AG09319 (cell line): ENCODE data around the gene SASH3.

Experiments used
- DNase-seq: peaks from one replicate; pipeline ENCODE4 v3.0.0-alpha.2; 2010; ENCODE audit warnings: low read depth; ENCODE audit errors: extremely low read depth
- TF ChIP-seq, protein P1 (sequence below): IDR thresholded peaks from 2 replicates; pipeline ENCODE4 v1.5.1; 2011; ENCODE audit warnings: low read depth, mild to moderate bottlenecking, inconsistent platforms, low read length, moderate library complexity

Gene SASH3

DNA sequence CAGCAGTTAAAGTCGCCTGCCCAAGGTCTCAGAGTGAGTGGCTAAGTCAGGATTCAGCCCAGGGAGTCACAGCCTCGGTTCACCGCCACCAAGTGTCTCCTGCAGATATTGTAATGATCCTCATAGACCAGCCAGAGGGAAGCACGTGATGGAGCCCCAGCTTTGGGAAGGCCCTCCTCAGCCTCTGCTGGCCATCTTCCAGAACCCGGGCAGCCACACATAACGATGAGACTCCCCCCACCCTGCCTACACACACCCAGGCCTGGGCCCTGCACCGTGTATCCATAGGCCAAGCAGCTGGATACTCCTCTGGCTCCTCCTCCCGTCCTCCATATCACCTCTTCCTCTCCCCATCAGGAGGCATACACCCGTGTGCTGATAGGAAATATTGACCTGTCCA, 19.6 kb upstream of the SASH3 start:
- TF ChIP-seq, protein P1, sequence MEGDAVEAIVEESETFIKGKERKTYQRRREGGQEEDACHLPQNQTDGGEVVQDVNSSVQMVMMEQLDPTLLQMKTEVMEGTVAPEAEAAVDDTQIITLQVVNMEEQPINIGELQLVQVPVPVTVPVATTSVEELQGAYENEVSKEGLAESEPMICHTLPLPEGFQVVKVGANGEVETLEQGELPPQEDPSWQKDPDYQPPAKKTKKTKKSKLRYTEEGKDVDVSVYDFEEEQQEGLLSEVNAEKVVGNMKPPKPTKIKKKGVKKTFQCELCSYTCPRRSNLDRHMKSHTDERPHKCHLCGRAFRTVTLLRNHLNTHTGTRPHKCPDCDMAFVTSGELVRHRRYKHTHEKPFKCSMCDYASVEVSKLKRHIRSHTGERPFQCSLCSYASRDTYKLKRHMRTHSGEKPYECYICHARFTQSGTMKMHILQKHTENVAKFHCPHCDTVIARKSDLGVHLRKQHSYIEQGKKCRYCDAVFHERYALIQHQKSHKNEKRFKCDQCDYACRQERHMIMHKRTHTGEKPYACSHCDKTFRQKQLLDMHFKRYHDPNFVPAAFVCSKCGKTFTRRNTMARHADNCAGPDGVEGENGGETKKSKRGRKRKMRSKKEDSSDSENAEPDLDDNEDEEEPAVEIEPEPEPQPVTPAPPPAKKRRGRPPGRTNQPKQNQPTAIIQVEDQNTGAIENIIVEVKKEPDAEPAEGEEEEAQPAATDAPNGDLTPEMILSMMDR: no peak
- no peak for DNase-seq

DNA sequence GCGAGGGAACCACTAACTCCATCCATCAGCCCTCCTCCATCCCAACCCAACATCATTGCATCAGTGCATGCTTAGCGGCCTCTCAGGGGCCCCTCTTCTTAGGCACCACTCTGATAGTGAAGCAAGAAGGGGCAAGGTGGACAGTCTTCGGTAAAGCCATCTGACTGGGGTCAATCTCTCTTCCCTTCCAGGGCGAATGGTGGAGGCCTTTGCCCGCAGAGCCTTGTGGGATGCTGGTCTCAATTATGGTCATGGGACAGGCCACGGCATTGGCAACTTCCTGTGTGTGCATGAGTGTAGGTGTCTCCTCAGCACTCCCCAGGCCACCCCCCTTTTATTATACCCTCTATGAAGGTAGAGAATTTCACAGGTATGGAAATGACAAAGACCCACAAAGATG, 18.8 kb upstream of the SASH3 start:
- TF ChIP-seq, protein P1: no peak
- no peak for DNase-seq

DNA sequence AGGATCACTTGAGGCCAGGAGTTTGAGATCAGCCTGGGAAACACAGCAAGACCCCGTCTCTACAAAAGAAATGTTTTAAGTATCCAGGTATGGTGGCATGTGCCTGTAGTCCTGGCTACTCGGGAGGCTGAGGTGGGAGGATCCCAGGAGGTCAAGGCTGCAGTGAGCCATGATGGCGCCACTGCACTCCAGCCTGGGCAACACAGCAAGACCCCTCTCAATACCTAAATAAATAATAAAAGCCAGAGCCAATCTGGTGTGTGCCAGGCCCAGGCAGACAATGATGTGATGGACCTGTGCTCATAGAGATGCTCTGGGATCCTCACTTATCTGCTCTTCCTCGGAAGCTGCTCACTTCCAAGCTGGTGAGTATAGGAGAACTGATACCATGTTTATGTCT, 18.2 kb upstream of the SASH3 start:
- no peak for DNase-seq
- TF ChIP-seq, protein P1: no peak

DNA sequence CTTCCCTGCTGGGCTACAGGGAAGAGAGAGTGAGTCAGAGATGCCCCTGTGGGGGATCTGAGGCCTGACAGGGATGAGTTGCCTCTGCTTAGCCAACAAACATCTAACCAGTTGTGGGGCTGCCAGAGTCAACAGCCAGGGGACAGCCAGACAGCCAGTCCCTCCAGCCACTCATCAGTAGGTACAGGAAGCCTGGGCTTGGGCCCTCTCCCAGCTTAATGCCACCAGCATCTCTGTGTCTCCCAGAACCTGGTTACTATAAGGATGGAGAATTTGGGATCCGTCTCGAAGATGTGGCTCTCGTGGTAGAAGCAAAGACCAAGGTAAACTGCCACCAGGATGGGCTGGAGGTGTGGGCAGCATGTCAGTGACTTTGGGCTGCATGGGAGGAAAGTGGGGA, 17.3 kb upstream of the SASH3 start:
- DNase-seq: no peak
- TF ChIP-seq, protein P1: no peak

DNA sequence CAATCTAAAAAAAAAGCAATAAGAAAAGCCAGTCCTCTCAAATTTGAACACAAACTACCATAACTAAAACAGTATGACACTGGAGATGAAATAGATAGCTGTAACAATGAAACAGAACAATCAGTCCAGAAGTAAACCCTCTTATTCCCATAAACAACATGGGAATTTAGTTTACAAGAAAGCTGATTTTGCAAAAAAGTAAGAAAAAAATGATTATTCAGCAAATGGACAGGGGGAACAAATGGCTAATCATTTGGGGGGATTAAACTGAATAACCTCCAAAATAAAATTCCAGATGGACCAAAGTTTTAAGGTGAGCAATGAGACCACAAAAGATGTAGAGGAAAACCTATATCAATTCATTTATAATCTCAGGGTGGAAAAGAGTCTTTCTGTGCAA, 16.1 kb upstream of the SASH3 start:
- DNase-seq: no peak
- TF ChIP-seq, protein P1: no peak

DNA sequence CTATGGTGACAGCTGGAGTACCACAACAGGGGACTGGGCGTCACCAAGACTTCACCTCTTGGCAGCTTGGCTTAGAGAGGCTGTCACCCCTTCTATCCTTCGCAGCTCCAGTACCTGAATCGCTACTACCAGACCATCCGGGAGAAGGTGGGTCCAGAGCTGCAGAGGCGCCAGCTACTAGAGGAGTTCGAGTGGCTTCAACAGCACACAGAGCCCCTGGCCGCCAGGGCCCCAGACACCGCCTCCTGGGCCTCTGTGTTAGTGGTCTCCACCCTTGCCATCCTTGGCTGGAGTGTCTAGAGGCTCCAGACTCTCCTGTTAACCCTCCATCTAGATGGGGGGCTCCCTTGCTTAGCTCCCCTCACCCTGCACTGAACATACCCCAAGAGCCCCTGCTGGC, 11.6 kb upstream of the SASH3 start:
- DNase-seq: no peak
- TF ChIP-seq, protein P1: no peak

DNA sequence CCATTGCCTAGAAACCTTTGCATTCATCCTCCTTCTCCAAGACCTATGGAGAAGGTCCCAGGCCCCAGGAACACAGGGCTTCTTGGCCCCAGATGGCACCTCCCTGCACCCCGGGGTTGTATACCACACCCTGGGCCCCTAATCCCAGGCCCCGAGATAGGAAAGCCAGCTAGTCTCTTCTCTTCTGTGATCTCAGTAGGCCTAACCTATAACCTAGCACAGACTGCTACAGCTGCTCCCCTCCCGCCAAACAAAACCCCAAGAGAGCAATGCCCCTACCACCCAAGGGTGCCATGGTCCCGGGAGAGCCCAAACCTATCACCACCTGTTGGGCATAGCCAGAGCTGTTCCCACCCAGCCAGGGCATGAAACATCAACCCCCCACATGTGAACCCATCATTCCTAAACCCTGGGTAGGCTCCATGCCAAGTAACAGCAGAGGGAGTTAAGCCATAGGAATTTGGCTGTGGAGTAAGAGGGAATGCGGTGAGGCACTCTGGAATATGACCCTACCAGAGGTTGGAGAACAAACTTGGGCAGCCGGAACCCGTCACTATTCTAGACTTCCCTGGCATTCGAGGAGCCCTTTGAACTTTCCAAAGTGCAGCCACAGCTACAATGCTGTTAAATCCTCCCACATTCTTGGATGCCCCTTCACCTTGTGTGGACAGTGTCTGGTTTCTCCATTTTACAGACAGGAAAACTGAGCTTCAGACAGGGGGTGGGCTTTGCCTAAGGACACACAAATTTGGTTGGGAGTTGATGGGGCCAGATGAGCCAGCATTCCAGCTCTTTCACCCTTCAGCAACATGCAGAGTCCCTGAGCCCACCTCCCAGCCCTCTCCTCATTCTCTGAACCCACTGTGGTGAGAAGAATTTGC, 10.9 kb upstream of the SASH3 start:
- no peak for DNase-seq
- TF ChIP-seq, protein P1: no peak
